Measurements from ENCODE around the gene RNF167. TPM values are rescaled to one million over a fixed set of nuclear protein-coding genes. Genes with fewer than 3 reads are reported as not detected.

RNF167 gene
- total RNA-seq, 4 donors from 2014 or later = 57.2 to 348 (median 73.7) TPM

- Histone ChIP-seq H3K36me3 (peaks cover 0 to 42% (median 20%) of the 10 kb centered on the region in 4 donors), H3K4me1 (peaks cover 0 to 21% (median 19%) of the 10 kb centered on the region in 4 donors), H3K27me3 (peaks cover 13% of the 10 kb centered on the region), H3K9me3 (no peaks in the 10 kb centered on the region), H3K27ac (no peak overlapping the region), H3K4me3 (no peak overlapping the region)
- WGBS, 2 donors (ENCODE audit: low coverage in 1 of 2) = 79 to 81% methylated on average over 5 to 27 of the region's 27 CpGs
- intact Hi-C loops (cut with DNase I; ENCODE audit: low total_unique reads) = loop anchor here (10.0 kb wide), 1 partner anchor 161 kb away; the partner anchor contains the start of genes CXCL16, MED11 and ZMYND15
- in situ Hi-C loops (cut with MboI; ENCODE audit: low pct_ligation_motif_present in 1 of 4, low pct_unique_long_range_greater_than_20kb in 1 of 4, low sequenced_read_pairs in 3 of 4) = loop anchor here in 2 of 4 donors (25.0 kb wide), 1 partner anchor 108 kb away; the partner anchor contains the start of genes GLTPD2 (in 2 of the 2), PSMB6 (in 2 of the 2) and VMO1 (in 2 of the 2)
- DNase-seq = no peak
- no peak for TF ChIP-seq POLR2A (IDR thresholded peaks at IDR 0.05)
- no peak for TF ChIP-seq EP300 (IDR thresholded peaks at IDR 0.05; ENCODE audit: low read depth)
- no peak for TF ChIP-seq POLR2AphosphoS5 (IDR thresholded peaks at IDR 0.05)
- TF ChIP-seq, protein P1, sequence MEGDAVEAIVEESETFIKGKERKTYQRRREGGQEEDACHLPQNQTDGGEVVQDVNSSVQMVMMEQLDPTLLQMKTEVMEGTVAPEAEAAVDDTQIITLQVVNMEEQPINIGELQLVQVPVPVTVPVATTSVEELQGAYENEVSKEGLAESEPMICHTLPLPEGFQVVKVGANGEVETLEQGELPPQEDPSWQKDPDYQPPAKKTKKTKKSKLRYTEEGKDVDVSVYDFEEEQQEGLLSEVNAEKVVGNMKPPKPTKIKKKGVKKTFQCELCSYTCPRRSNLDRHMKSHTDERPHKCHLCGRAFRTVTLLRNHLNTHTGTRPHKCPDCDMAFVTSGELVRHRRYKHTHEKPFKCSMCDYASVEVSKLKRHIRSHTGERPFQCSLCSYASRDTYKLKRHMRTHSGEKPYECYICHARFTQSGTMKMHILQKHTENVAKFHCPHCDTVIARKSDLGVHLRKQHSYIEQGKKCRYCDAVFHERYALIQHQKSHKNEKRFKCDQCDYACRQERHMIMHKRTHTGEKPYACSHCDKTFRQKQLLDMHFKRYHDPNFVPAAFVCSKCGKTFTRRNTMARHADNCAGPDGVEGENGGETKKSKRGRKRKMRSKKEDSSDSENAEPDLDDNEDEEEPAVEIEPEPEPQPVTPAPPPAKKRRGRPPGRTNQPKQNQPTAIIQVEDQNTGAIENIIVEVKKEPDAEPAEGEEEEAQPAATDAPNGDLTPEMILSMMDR (IDR thresholded peaks at IDR 0.05) = no peak
Observed at GRCh38 chr17:4895657-4896331, 44.3 kb upstream of the RNF167 start.

GRCh38 chr17:4896332-4897197 is 43.5 kb upstream of the RNF167 start:
- Histone ChIP-seq H3K9me3 (no peaks in the 10 kb centered on the region), H3K36me3 (peaks cover 0 to 35% (median 15%) of the 10 kb centered on the region in 4 donors), H3K27me3 (peaks cover 15% of the 10 kb centered on the region), H3K4me3 (no peak overlapping the region), H3K4me1 (peaks cover 0 to 26% (median 20%) of the 10 kb centered on the region in 4 donors), H3K27ac (no peak overlapping the region)
- WGBS, 2 donors (ENCODE audit: low coverage in 1 of 2) = 81 to 83% methylated on average over 2 to 23 of the region's 27 CpGs
- no peak for DNase-seq
- intact Hi-C loops (cut with DNase I; ENCODE audit: low total_unique reads) (loop anchor here (10.0 kb wide), 1 partner anchor 162 kb away; the partner anchor contains the start of genes CXCL16, MED11 and ZMYND15), in situ Hi-C loops (cut with MboI; ENCODE audit: low pct_ligation_motif_present in 1 of 4, low pct_unique_long_range_greater_than_20kb in 1 of 4, low sequenced_read_pairs in 3 of 4) (loop anchor here in 2 of 4 donors (25.0 kb wide), 1 partner anchor 109 kb away; the partner anchor contains the start of genes GLTPD2 (in 2 of the 2), PSMB6 (in 2 of the 2) and VMO1 (in 2 of the 2))
- no peak for TF ChIP-seq EP300 (IDR thresholded peaks at IDR 0.05; ENCODE audit: low read depth)
- no peak for TF ChIP-seq POLR2A (IDR thresholded peaks at IDR 0.05)
- no peak for TF ChIP-seq POLR2AphosphoS5 (IDR thresholded peaks at IDR 0.05)
- TF ChIP-seq, protein P1 (IDR thresholded peaks at IDR 0.05) = no peak

- Histone ChIP-seq H3K9me3 (no peaks in the 10 kb centered on the region), H3K4me3 (no peak overlapping the region), H3K4me1 (peaks cover 0 to 29% (median 20%) of the 10 kb centered on the region in 4 donors), H3K27ac (no peak overlapping the region), H3K27me3 (peaks cover 15% of the 10 kb centered on the region), H3K36me3 (peaks cover 0 to 30% (median 12%) of the 10 kb centered on the region in 4 donors)
- intact Hi-C loops (cut with DNase I; ENCODE audit: low total_unique reads) = loop anchor here (10.0 kb wide), 1 partner anchor 162 kb away; the partner anchor contains the start of genes CXCL16, MED11 and ZMYND15
- in situ Hi-C loops (cut with MboI; ENCODE audit: low pct_ligation_motif_present in 1 of 4, low pct_unique_long_range_greater_than_20kb in 1 of 4, low sequenced_read_pairs in 3 of 4) = loop anchor here in 2 of 4 donors (25.0 kb wide), 1 partner anchor 110 kb away; the partner anchor contains the start of genes GLTPD2 (in 2 of the 2), PSMB6 (in 2 of the 2) and VMO1 (in 2 of the 2)
- WGBS, 2 donors (ENCODE audit: low coverage in 1 of 2) = 86 to 100% methylated on average over 1 to 10 of the region's 10 CpGs
- DNase-seq = no peak
- TF ChIP-seq, protein P1 (IDR thresholded peaks at IDR 0.05) = no peak
- TF ChIP-seq POLR2A (IDR thresholded peaks at IDR 0.05) = no peak
- no peak for TF ChIP-seq POLR2AphosphoS5 (IDR thresholded peaks at IDR 0.05)
- no peak for TF ChIP-seq EP300 (IDR thresholded peaks at IDR 0.05; ENCODE audit: low read depth)
Observed at GRCh38 chr17:4897198-4897687, 42.8 kb upstream of the RNF167 start.
